ENCODE measurements around the gene LSM10. TPM values are rescaled to one million over a fixed set of nuclear protein-coding genes. Genes with fewer than 3 reads are reported as not detected.

LSM10 gene
- total RNA-seq, 1 donor from 2014 or later, result 45.2 TPM

GRCh38 chr1:36382231-36382630 lies 15.5 kb downstream of the LSM10 start:
- no peaks in the 10 kb centered on the region for H3K9me3 ChIP-seq
- no peak overlapping the region for H3K27ac ChIP-seq
- no peaks in the 10 kb centered on the region for H3K27me3 ChIP-seq
- intact Hi-C loops (cut with DNase I), result loop anchor here (10.0 kb wide), 1 partner anchor 227 kb away; the partner anchor contains the start of gene MAP7D1
- no peak for TF ChIP-seq POLR2AphosphoS5 (IDR thresholded peaks at IDR 0.05; ENCODE audit: insufficient read depth in 1 of 2, low read depth in 1 of 2)
- TF ChIP-seq POLR2A (IDR thresholded peaks at IDR 0.05), result no peak
- no peak for TF ChIP-seq CTCF (IDR thresholded peaks at IDR 0.05)
- H3K4me3 ChIP-seq, result no peak overlapping the region
- DNase-seq (ENCODE audit: extremely low spot score in 2 of 2), result no peak
- H3K36me3 ChIP-seq, result peaks cover 0 to 3% of the 10 kb centered on the region in 2 donors
- H3K4me1 ChIP-seq, result peaks cover 43% of the 10 kb centered on the region

- Histone ChIP-seq H3K27me3 (no peaks in the 10 kb centered on the region), H3K4me1 (peaks cover 36% of the 10 kb centered on the region), H3K27ac (no peak overlapping the region), H3K9me3 (no peaks in the 10 kb centered on the region), H3K4me3 (no peak overlapping the region), H3K36me3 (peaks cover 0 to 3% of the 10 kb centered on the region in 2 donors)
- TF ChIP-seq POLR2AphosphoS5 (IDR thresholded peaks at IDR 0.05; ENCODE audit: insufficient read depth in 1 of 2, low read depth in 1 of 2) (no peak), CTCF (IDR thresholded peaks at IDR 0.05) (no peak), POLR2A (IDR thresholded peaks at IDR 0.05) (no peak)
- intact Hi-C loops (cut with DNase I), result loop anchor here (10.0 kb wide), 1 partner anchor 227 kb away; the partner anchor contains the start of gene MAP7D1
- no peak for DNase-seq (ENCODE audit: extremely low spot score in 2 of 2)
These were observed 16.3 kb downstream of the LSM10 start for GRCh38 chr1:36381405-36381804.

- H3K36me3 ChIP-seq, result peaks cover 0 to 3% of the 10 kb centered on the region in 2 donors
- intact Hi-C loops (cut with DNase I), result loop anchor here (10.0 kb wide), 1 partner anchor 226 kb away; the partner anchor contains the start of gene MAP7D1
These were observed 16.9 kb downstream of the LSM10 start for GRCh38 chr1:36380782-36381181.

GRCh38 chr1:36380143-36380619 lies 17.5 kb downstream of the LSM10 start:
- no peaks in the 10 kb centered on the region for H3K27me3 ChIP-seq
- peaks cover 47% of the 10 kb centered on the region for H3K4me1 ChIP-seq
- DNase-seq (ENCODE audit: extremely low spot score in 2 of 2), result no peak
- peaks cover 0 to 3% of the 10 kb centered on the region in 2 donors for H3K36me3 ChIP-seq
- TF ChIP-seq POLR2A (IDR thresholded peaks at IDR 0.05) (no peak), POLR2AphosphoS5 (IDR thresholded peaks at IDR 0.05; ENCODE audit: insufficient read depth in 1 of 2, low read depth in 1 of 2) (no peak), CTCF (IDR thresholded peaks at IDR 0.05) (no peak)
- H3K27ac ChIP-seq, result no peak overlapping the region
- intact Hi-C loops (cut with DNase I), result loop anchor here (10.0 kb wide), 1 partner anchor 225 kb away; the partner anchor contains the start of gene MAP7D1
- no peak overlapping the region for H3K4me3 ChIP-seq
- no peaks in the 10 kb centered on the region for H3K9me3 ChIP-seq

More at GRCh38 chr1:36380782-36381181, 16.9 kb downstream of the LSM10 start:
- TF ChIP-seq CTCF (IDR thresholded peaks at IDR 0.05) (no peak), POLR2A (IDR thresholded peaks at IDR 0.05) (no peak), POLR2AphosphoS5 (IDR thresholded peaks at IDR 0.05; ENCODE audit: insufficient read depth in 1 of 2, low read depth in 1 of 2) (no peak)
- H3K4me3 ChIP-seq, result no peak overlapping the region
- no peak overlapping the region for H3K27ac ChIP-seq
- no peaks in the 10 kb centered on the region for H3K9me3 ChIP-seq
- peaks cover 41% of the 10 kb centered on the region for H3K4me1 ChIP-seq
- no peak for DNase-seq (ENCODE audit: extremely low spot score in 2 of 2)
- no peaks in the 10 kb centered on the region for H3K27me3 ChIP-seq

- TF ChIP-seq CTCF (IDR thresholded peaks at IDR 0.05), result no peak
- no peak for TF ChIP-seq POLR2A (IDR thresholded peaks at IDR 0.05)
- no peak for TF ChIP-seq POLR2AphosphoS5 (IDR thresholded peaks at IDR 0.05; ENCODE audit: insufficient read depth in 1 of 2, low read depth in 1 of 2)
- no peaks in the 10 kb centered on the region for H3K9me3 ChIP-seq
- DNase-seq (ENCODE audit: extremely low spot score in 2 of 2), result no peak
- peaks cover 47% of the 10 kb centered on the region for H3K4me1 ChIP-seq
- no peak overlapping the region for H3K4me3 ChIP-seq
- H3K27me3 ChIP-seq, result no peaks in the 10 kb centered on the region
- peaks cover 0 to 3% of the 10 kb centered on the region in 2 donors for H3K36me3 ChIP-seq
- H3K27ac ChIP-seq, result peak overlapping the region; percentile 33
- intact Hi-C loops (cut with DNase I), result no loop called here
These were observed 19.8 kb downstream of the LSM10 start for GRCh38 chr1:36377791-36378492.

All from vagina (tissue), 2 donors.